Renal pelvis (tissue), 4 donors: ENCODE measurements around the gene TBL3. TPM values are rescaled to one million over a fixed set of nuclear protein-coding genes. Genes with fewer than 3 reads are reported as not detected.

Source experiments
- DNase-seq: peaks from one replicate; pipeline ENCODE4 v3.0.0-alpha.2; 2013
- polyA plus RNA-seq, 3 donors: library from polyadenylated mRNA; unstranded; fragments of 120-200 nt; gene quantifications; one replicate each; pipeline ENCODE4 v1.2.1, GENCODE V29; 2013; ENCODE audit not compliant: insufficient read length in 3 of 3

Gene TBL3
- polyA plus RNA-seq, 3 donors, result 36.5 to 49.0 (median 47.9) TPM

DNA sequence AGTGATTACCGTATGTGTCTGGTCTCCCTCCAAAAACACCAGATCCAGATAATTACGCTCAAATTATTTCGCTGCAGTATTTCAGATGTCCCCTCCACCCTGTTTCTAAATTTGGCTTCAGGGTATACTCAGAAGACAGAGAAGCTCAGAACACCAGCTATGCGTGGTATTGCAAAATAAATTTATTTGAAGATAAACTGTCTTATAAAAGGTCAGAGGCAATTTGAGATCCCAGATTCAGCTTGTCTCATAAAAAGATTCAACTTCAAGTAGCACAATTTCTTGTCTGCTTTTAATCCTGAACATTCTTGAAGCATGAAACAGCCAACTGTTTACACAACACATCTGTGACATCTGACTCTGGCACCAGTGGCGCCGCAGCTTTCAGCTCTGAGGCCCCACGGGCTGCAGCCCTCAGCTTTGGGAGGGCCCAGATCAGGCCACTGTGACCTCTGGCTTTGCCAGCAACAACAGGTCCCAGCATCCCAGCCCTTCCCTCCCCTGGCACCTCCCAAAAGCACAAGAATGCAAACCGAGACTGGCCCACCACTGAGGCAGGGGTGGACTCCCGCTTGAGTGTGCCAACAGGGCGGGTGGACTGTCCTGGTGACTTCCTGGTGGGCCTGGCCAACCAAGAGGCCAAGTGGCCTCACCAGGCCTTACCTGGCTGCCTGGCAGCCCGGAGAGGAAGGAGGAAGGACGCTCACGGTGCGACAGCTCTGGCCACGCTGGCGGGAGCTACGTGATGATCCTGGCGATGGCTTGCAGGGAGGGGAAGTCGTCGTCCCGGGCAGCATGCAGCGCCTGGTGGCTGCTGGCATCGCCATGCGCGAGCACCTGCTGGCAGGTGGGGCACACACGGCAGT is 25.9 kb downstream of the TBL3 start:
- DNase-seq, result no peak

DNA sequence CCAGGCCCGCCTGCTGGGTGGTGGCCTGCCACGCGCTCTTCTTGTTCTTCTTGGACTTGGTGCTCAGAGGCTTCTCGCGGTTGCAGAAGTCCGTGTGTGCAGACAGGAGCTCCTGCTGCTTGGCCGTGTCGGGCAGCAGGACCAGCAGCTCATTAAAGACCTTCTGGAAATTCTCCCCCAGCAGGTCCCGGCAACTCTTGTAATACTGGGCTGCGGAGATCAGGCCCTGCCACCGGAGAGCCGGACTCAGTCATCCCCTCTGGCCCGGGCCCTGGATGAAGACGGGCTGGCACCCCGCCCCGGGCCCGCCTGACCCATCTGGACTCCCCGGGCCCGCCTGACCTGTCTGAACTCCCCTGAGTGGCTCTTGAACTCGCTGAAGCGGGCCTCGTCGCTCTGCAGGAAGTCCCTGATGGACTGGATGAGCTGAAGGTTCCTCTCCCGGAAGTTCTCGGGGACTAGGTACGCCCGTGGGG is 26.5 kb downstream of the TBL3 start:
- no peak for DNase-seq

DNA sequence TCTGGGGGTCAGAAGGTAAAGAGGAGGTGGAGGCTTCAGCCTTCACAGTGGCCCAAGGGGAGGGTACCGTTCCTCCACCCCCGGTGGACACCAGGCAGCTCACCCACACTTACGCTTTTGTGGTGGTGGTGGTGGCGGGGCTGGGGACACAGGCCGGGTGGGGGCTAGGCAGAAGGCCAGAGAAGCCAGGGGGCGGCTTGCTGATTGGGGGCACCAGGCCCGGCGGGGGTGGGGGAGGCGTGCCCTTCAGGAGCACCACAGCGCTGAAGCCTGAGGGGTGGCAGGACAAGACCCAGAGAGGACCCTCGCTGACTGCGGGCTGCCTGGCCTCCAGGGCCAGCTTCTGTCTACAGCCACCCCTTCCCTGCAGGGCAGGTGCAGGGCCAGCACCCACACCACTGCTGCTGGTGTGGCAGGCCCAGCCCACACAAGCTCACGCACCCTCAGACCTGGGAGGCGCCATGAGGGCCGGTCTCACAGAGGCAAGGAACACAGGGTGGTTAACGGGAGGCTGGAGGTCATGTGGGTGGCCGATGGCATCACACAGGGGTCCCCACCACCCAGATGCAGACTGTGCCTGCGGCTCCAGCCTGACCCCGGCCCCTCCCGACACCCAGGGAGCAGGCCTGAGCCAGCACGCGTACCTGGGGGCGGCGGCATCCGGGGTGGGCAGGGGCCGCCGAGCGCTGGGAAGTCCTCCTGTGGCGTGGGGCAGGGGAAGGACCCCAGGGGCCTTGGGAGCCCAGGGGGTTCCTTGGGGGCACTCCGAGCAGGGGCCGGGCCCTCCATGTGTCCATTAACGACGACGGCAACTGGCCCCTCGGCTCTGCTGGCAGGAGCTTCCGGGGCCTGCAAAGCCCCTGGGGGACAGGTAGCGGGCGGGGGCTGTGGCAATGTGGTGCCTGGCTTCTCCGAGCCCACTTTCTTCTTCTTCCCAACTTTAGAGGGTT is 27.3 kb downstream of the TBL3 start:
- no peak for DNase-seq

DNA sequence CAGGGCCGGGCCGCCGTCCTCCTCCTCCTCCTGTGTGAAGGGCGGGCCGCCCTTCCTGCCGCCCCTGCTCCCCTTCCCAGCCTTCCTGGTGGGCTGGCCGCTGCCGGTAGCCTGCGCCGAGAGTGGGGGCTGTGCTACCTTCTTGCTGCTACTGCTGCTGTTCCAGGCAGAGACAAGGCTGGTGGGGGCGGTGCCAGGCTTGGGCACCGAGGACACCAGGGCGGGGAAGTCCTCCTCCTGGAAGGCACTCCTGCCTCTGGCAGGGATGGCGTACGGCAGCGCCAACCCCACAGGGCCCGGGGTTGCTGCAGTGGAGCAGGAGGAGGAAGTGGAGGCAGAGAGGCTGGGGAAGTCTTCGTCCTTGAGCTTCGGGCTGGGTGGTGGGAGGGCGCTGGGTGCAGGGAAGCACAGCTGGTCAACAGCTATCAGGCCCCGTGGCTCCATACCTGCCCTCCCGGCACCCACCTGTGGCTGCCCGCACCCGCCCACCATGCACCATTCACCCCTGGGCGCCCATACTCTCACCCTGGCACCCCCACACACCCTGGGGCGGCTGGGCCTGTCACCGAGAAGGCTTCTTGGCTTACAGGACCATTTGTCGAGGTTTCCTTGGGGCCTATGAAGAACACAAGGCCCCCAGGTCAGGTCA is 28.1 kb downstream of the TBL3 start:
- no peak for DNase-seq

DNA sequence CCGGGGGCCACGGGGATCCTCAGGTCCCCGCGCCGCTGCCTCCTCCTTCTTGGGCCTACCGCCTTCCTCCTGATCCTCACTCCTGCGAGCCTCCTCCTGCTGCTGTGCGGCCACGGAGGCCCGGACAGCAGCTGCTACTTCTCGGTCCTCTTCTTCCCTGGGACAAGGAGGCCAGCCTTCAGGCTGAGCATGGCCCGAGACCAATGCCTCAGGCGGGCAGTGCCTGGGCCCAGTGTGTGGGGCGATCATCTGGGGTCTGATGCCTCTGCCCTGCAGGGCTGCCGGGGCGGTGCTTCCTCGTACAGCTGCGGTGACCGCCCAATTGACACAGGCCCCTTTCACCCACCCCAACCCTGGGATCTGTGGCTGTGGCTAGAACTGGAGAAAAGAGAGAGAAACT is 29.2 kb downstream of the TBL3 start:
- no peak for DNase-seq

DNA sequence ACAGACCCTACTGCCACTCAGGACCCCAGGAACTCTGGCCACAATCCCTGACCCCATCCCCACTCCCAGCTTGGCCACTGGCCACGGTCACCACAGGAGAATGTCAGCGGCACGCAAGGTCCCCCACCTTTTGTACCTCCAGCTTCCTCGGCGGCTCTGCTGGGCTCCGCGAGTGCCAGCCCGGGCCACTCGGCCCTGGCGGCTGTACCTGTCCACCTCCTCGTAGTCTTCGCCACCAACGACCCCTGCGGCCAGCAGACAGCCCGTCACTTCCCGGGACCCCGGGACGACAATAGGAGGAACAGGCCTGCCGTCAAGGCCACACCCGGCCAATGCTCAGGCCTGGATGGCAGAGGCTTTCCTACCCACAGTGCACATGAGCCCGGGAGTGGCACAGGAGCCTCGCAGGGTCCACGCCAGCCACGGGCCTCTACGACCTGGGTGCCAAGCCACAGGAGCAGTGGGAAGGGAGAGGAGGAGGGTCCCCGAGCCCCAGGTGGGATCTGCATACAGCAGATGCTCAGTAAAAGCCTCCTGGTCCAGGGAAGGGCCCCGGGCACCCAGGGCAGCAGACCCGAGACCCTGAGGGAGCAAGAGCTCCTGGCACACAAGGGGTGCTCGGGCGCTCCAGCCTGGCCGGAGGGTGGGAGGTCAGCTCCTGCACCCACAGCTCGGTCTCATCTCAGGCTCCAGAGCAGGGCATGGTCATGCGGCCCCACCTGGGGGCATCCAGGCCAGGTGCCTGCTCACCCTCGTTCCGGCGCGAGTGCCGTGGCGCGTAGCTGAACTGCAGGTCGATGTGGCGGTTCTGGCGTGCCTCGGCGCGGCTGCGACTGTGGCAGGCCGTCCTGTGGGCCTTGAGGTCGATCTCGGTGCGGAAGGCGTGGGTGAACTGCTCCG is 29.9 kb downstream of the TBL3 start:
- no peak for DNase-seq

DNA sequence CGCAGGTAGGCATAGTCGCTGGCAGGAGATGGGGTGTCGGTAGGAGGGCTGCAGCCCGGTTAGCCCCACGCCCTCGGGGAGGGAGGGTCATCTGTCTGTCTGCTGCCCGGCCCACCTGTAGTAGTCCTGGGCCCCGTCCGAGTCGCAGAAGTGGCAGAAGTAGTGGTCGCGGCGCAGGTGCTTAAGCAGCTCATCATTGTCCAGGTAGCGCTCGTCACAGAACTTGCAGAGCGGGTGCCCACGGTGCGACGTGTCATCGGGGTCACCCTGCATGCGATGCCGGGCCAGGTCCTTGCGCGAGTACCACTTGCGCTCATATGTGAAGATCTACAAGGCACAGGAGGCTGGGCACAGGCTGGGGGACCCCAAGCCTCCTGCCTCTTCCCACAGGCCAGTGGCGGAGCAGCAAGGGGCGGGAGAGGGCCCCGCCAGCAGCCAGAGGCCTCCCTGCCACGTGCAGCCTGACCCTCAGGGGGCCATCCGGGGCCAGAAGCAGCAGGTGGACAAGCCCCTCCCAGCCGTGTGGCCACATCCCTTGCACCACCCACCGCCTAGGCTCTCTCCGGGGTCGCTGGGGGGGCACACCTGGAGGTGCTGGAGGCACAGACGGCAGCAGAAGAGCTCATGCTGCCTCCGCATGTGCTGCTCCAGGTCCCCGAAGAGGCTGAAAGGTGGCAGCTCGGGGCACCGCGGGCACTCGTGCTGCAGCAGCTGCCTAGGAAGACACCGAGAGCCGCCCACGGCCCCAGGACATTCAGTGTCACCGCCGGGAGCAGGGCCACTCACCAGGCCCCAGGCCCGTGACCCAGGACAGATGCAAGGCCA is 30.8 kb downstream of the TBL3 start:
- DNase-seq, result no peak

DNA sequence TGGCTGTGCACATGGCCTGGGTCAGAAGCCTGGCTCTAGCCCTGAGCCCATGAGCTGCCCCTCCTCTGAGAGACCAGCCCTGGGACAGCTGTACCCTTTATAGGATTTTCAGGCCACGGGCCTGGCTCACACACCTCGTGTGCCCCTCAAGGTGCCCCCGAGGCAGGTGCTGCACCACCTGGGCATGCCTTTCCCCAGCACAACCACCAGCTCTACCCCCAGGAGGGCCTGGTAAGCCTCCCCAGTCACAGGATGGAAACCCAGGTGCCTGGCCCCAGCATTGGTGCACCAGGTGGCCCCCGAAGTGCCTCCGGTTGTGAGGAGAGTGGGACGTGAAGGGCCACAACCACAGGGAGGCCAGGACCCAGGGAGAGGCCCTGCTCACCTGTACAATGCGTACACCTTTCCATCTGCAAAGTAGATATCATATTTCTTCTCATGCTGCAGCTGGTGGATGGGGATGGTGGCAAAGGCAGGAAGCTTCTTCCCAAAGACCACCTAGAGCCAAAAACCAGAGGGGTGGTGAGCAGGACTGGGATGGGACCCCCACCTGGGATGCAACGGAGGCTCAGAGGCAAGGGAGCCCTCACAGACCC is 31.5 kb downstream of the TBL3 start:
- no peak for DNase-seq

DNA sequence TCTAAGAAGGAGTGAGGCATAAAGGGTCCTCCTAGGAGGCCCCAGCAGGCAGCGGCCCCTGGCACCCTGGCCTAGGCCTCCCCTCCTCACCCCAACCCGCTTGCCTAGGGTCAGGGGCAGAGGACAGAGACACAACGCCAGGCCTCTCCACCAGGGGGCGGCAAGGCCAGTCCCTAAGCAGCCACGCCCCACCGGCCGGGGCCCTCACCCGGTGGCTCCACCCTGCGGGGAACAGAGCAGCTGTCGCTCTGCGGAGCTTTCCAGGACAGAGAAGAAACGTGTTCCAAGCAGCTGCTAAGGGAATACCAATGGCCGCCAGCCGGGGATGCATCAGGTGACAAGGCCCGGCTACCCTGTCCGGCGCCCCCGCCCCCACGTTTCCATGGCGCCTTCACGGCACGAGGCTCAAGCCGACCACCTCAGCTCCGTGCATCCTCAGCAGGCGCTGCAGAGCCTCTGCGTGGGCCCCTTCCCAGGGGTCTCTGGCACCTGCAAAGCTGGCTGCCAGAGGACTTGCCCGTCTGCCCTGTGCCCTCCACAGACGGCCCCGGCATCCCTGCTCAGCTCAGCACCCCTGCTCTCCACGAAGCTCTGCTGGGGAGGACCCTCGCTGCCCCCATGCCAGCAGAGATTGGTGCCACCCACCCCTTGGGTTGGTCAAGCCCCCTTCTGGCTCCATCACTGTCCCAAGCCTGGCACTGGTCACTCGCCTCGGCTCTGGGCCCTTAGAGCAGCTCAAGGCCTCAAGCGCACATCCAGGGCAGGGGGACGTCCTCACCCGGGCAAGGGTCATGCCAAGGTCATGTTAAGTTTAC is 32.2 kb downstream of the TBL3 start:
- DNase-seq, result peak; percentile 88

DNA sequence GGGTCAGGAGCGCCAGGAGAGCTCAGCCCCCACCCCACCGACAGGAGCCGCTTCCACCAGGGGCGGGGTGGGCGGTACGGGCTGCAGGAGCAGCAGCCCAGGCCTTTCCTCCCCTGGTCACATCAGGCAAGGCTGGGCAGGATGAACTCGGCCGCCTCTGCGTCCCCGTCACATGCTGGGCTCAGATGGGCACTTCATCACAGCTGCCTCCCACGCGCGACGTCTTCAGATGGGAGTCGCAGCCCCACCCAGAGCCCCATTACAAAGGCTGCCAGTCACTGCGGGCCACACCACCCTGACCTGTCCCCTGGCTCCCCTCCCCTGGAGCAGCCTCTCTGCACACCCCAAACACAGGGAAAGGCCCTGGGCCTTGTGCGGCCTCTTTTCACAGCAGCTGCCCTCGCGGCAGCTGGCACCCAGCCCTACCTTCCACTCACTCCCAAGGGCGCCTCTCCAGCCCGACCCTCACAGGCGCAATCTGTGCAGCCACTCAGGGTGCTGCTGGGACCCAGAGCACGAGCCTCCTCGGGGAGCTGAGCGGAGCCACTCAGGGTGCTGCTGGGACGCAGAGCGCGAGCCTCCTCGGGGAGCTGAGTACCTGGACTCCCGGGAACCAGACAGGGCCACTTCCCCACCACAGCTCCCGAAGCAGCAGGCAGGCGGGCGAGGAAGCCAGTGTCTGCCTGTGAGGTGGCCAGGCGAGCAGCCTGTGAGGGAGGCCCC is 33.1 kb downstream of the TBL3 start:
- no peak for DNase-seq

DNA sequence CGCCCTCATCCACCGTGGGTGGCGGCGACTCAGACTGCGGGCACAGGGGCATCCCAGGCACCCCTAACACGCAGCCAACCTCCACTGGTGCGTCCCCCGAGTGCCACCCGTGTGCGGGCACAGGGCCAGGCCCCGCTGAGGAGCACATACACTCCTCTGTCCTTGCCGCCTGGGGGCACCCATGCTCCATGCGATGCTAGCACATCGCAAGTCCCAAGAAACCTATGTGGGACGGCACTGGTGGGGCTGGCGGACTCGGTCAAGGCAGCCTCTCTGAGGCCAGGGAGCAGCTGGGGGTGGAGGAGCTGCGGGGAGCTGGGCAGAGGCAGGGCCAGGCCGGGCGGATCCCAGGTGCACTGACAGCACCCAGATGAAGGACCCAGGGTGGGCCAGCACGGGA is 33.8 kb downstream of the TBL3 start:
- DNase-seq, result no peak

DNA sequence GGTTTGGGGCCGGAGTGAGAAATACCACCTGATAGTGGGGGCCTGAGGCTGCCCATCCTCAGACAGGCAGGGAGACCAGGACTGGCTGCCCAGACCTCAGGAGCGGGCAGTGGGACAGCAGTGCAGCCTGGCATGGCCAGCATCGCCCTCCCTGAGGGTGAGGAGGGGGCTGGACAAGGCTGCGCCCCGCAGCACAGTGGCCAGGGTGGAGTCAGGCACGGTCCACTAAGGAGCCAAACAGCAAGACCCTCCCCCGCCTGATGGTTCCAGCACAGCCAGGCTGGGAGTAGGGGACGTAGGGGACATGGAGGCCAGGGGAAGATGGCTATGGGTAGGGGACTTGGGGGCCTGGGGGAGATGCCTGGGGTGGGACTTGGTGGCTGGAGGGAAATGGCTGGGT is 34.5 kb downstream of the TBL3 start:
- no peak for DNase-seq

DNA sequence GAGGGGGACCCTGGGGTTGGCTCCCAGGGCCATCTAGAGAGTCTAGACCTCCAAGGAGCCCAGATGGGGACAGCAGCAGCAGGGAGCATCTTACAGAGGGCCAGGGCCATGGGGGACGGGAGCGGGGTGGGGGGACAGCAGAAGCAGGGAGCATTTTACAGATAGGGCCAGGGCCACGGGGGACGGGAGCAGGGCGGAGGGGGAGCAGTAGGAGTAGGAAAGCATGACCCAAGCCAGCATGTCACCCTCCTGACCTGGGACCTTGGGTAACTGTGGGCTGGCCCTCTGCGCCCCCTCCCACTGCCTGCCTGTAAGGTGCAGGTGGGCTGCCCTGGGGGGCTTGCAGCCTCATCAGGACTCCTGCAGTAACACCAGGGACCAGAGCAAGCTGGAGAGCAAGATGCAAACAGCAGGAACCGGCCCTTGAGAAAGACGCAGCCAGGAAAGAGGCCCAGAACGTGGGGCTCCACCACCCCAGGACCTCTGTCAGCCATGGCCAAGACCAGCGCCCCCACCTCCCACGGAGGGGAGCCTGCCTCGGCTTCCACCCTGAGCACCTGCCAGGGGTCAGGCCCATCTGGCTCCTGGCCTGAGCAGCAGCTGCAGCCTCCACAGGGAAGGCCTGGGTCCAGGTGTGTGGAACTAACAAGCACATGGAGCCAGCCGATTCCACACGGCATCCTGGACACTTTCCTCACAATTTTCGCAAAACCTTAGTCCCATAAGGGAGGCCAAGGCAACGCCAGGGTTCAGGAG is 35.4 kb downstream of the TBL3 start:
- no peak for DNase-seq

DNA sequence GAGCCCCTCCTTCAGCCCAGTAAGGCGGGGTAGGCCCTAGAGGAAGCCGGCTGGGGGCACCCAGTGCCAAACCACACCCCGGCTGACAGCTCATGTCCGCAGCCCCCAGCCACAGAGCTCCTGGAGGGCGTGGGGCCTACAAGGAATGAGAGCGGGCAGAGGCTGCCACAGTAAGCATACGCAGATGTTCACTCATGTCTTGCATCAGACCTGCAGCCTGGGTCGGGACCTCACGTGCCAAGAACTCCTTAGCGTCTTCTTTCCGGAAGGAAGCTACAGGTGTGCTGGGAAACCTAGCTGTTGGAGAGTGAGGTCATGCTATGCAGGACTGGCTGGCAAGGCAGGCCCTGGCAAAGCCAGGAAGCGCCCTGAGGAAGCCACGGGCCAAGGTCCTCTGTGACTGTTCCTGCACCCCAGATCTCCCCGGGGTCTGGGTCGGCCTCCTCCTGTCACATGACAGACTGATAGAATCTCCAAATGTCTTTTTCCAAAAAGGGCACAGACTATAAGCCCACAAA is 36.2 kb downstream of the TBL3 start:
- DNase-seq, result no peak

DNA sequence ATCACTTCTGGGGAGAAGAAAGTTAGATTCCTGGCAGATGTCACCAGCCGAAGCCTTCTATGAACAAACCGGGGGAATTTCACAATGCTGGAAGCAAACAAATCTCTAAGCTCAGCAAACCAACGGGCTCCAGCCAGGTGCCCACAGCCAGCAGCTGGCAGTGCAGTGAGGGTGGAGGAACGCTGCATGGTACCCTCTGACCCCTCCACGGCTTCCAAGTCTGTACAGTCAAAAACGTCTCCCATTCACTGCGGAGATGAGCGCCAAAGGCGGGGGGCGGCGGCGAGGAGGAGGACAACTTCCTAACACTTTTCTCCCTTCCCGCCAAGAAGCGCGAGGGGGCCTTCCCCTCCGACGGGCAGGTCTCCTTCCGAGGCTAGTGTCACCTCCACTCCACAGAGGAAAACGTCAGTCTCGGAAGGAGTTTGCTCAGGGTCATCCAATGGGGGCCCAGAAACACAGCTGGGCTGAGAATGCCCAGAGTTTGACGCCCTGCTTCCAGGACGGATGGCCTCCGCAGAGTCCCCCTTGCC is 36.8 kb downstream of the TBL3 start:
- DNase-seq, result no peak

DNA sequence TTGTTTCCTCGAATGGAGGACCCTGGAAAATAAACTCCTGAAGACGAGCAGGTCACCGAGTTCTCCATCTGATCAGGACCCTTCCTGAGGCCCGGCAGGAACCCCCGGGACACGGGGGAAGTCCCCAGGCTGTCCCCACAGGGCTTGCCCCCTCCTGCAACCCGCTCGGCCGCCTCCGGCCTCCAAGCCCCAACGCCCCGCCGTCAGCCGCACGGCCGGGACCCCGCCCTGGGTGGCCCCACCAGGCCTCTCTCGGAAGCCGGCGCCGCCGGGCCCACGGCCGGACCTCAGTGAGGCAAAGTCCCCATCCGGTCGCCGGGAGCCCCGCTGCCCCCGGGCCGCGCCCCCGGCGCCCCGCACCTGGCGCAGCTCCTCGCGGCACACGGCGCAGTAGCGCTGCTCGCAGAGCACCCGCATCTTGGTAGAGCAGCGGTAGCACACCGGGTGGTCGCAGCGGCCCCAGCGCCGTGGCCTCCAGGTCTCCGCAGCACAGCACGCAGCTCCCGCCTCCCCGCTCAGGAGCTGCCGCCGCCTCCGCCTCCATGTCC is 37.4 kb downstream of the TBL3 start:
- no peak for DNase-seq
